ENCODE data around the gene ZNF628. TPM values are rescaled to one million over a fixed set of nuclear protein-coding genes. Genes with fewer than 3 reads are reported as not detected.
A peak's percentile ranks its signal among the peaks of the same experiment; 100 is the strongest.

ZNF628 gene
- total and polyA plus RNA-seq, 2 of the 4 experiments (the other 2 are of a cell fraction): 0.18 to 1.9 TPM

DNA sequence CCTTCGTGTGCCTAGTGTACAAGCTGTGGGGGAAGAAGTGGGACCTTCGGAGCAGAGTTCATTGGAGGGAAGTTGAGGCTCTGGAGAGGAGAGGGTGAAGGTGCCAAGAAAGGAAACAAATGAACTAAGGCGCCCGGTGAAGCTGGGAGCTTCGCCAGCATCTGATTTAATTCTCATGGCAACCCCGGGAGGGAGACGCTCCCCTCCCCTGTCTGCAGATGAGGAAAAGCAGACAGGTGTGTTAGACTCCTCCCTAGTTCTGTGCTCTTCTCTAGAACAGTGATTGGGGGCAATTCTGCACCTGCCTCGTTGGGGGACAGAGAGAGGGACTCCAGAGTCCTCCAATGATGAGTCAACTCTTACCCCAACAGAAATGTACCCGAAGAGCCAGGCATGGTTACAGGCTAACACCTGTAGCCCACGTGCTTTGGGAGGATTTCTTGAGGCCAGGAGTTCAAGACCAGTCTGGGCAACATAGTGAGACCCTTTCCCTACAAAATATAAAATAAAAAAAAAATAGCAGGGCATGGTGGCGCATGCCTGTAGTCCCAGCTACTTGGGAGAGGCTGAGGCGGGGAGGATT lies 16.0 kb downstream of the ZNF628 start (continued):
- no peak for TF ChIP-seq RAD21 (IDR thresholded peaks at IDR 0.05; ENCODE audit: low read length)

DNA sequence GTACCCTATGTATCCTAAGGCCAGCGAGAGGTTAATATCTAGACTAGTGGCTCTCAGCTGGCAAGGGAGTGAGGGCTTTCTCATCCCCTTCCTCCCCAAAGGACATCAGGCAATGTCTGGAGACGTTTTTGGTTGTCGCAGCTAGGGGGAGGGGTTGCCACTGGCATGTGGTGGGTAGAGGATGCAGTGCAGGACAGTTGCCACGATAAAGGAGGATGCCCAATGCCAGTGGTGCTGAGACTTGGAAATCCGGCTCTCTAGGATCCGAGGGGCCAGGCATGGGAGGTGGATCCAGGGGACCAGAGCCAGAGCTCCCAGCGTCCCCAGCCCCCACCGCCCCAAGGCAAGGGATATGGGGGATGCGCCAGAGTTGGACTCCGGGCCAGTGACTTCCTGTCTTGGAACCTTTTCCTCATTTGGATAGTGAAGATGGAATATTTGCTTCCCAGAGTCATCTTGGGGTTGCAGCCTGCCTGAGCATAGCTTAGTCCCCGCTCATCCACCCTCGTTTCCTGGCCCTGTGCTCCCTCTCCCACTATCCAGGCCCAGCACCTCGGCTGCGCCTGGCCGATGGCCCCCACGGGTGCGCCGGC lies 16.7 kb downstream of the ZNF628 start:
- no peak overlapping the region; the same call in 1 of the 2 replicates for H3K4me3 ChIP-seq (ENCODE audit: insufficient read depth, low read depth, low read length)
- no peak overlapping the region for H2BK15ac ChIP-seq (ENCODE audit: low read depth, low read length)
- DNase-seq (peak; percentile 67), ATAC-seq (ENCODE audit: low read depth) (peak; percentile 27)
- intact Hi-C loops (cut with micrococcal nuclease) (no loop called here), in situ Hi-C loops (cut with MboI; ENCODE audit: low sequenced_read_pairs) (loop anchor here (25.0 kb wide), 1 partner anchor 1031 kb away; the partner anchor contains the start of genes CDC42EP5 and LENG9), dilution Hi-C loops (cut with HindIII; ENCODE audit: low sequenced_read_pairs, unreplicated experiment) (no loop called here)
- H4K8ac ChIP-seq (ENCODE audit: low read depth in 2 of 2, low read length in 2 of 2): peak overlapping the region; percentile 15 to 77; a peak in 3 of 4 replicates
- H3K56ac ChIP-seq (ENCODE audit: extremely low read depth, insufficient read depth, low read length): 0 out of 2 replicates have a peak overlapping the region, but pooled peaks have one; percentile 7
- H3K79me1 ChIP-seq (ENCODE audit: low read depth in 1 of 2, low read length in 2 of 2): peaks cover 0 to 21% of the 10 kb centered on the region in 2 experiments
- H3K18ac ChIP-seq (ENCODE audit: low read depth, low read length): no peak overlapping the region
- 0 out of 2 replicates have a peak overlapping the region, but pooled peaks have one; percentile 10 for H3K14ac ChIP-seq (replicated peaks; ENCODE audit: low read depth, low read length)
- peak overlapping the region; percentile 76; the same call in 1 of the 2 replicates for H2AK5ac ChIP-seq (ENCODE audit: low read depth, low read length)
- H3K9me1 ChIP-seq (ENCODE audit: insufficient read depth, low read length): peaks cover 3% of the 10 kb centered on the region
- WGBS, 2 experiments (ENCODE audit: extremely low coverage in 2 of 2, insufficient read length in 1 of 2): 58% methylated on average over 2 of the region's 18 CpGs; no CpG with 5 or more reads in 1 of the 2 experiments
- TF ChIP-seq MAZ (IDR thresholded peaks at IDR 0.05; ENCODE audit: borderline replicate concordance, low read depth, low read length): no peak; the same call in 1 of the 2 replicates
- TF ChIP-seq RFX5 (IDR thresholded peaks at IDR 0.05; ENCODE audit: low read depth, low read length): no peak
- H2BK120ac ChIP-seq (ENCODE audit: low read depth, low read length): peak overlapping the region; percentile 80
- H4K91ac ChIP-seq (ENCODE audit: insufficient read depth, low read depth, low read length): peak overlapping the region; percentile 76
- peak overlapping the region; percentile 17 for H2AK9ac ChIP-seq (replicated peaks; ENCODE audit: low read depth, low read length, poor library complexity)
- peak overlapping the region; percentile 25; the same call in 1 of the 2 replicates for H3K4me2 ChIP-seq (ENCODE audit: low read depth, low read length)
- ChIA-PET CTCF (interaction anchor here (0.6 to 3.1 kb wide), 2 partner anchors 11 to 97 kb away, joined by 4 to 16 read pairs; no protein-coding TSS in a partner anchor), POLR2A (ENCODE audit: unreplicated experiment) (no interaction called here)
- H3K9ac ChIP-seq (ENCODE audit: low read depth, low read length): no peak overlapping the region
- 0 out of 2 replicates have a peak overlapping the region, but pooled peaks have one; percentile 59 for H3K23ac ChIP-seq (ENCODE audit: low read depth, low read length)
- H2BK20ac ChIP-seq (ENCODE audit: low read depth, low read length): peak overlapping the region; percentile 72
- BruUV-seq (replicated peaks): no TSS peak
- H3K4me1 ChIP-seq (ENCODE audit: control insufficient read depth, insufficient read depth, low read length): peaks cover 24% of the 10 kb centered on the region
- peak overlapping the region; percentile 84 for H3K4ac ChIP-seq (ENCODE audit: low read depth, low read length)
- peak overlapping the region; percentile 19 for H3K27ac ChIP-seq (ENCODE audit: insufficient read depth, low read length)
- H3K36me3 ChIP-seq (ENCODE audit: control insufficient read depth, insufficient read depth, low read length): 0 out of 2 replicates have a peak, but pooled peaks cover 3% of the 10 kb centered on the region
- H3K27me3 ChIP-seq (ENCODE audit: control insufficient read depth, insufficient read depth, low read length): no peaks in the 10 kb centered on the region
- H2AFZ ChIP-seq (replicated peaks; ENCODE audit: low read length, poor library complexity): peak overlapping the region; percentile 77
- H2BK5ac ChIP-seq (ENCODE audit: low read depth, low read length, poor library complexity, severe bottlenecking): peak overlapping the region; percentile 94
- no peaks in the 10 kb centered on the region for H4K20me1 ChIP-seq (ENCODE audit: insufficient read depth, low read length)
- H4K5ac ChIP-seq (ENCODE audit: low read depth, low read length): peak overlapping the region; percentile 69
- no peaks in the 10 kb centered on the region for H3K9me3 ChIP-seq (ENCODE audit: control insufficient read depth, insufficient read depth, low read length)
